Panc1 (cell line): ENCODE results near the gene PTER. TPM values are rescaled to one million over a fixed set of nuclear protein-coding genes. Genes with fewer than 3 reads are reported as not detected.

Experiments
- ATAC-seq: fragments of 200-7000 bp; cut with Tn5 transposase; 2 replicates; pipeline ENCODE4 v1.9.1; 2020; ENCODE audit warnings: mild to moderate bottlenecking, moderate library complexity
- BruUV-seq: library from RNA; stranded (reverse); fragments of 400-500 nt; replicated peaks from 2 replicates; lab custom pipeline; 2021; lab: Mats Ljungman, UMichigan
- CTCF ChIA-PET: fragments of 300-600 bp; sonication (Branson Sonifier 250); formaldehyde crosslinking; loops from one replicate; lab custom pipeline; 2022; ENCODE audit warnings: antibody characterized with exemption; lab: Charles Lee
- POLR2A ChIA-PET: fragments of 300-600 bp; sonication (Branson Sonifier 250); formaldehyde crosslinking; loops from one replicate; lab custom pipeline; 2022; ENCODE audit warnings: antibody characterized with exemption; lab: Charles Lee
- DNase-seq: peaks from one replicate; pipeline ENCODE4 v3.0.0-alpha.2; 2010; ENCODE audit warnings: low read depth, low spot score
- H3K27ac ChIP-seq: 2 replicates; pipeline ENCODE4 v1.5.1; 2011; ENCODE audit warnings: mild to moderate bottlenecking, low read length, inconsistent platforms
- H3K27me3 ChIP-seq: fragments of 200-500 bp; sonication (Bioruptor generic); 2 replicates; pipeline ENCODE4 v1.6.0; 2014; ENCODE audit warnings: low read length, inconsistent platforms; ENCODE audit not compliant: control insufficient read depth, insufficient read depth
- H3K36me3 ChIP-seq: fragments of 200-500 bp; sonication (Bioruptor generic); 2 replicates; pipeline ENCODE4 v1.5.1; 2014; ENCODE audit warnings: inconsistent platforms, mild to moderate bottlenecking, low read length, moderate library complexity; ENCODE audit not compliant: control insufficient read depth, insufficient read depth
- H3K4me1 ChIP-seq: 2 replicates; pipeline ENCODE4 v1.5.1; 2011; ENCODE audit warnings: inconsistent platforms, mild to moderate bottlenecking, low read length, moderate library complexity; ENCODE audit not compliant: control insufficient read depth, insufficient read depth
- H3K4me3 ChIP-seq, 2 experiments: 2 replicates each; pipeline ENCODE4 v1.5.1; 2011 to 2012; ENCODE audit warnings: low read depth in 2 of 2, low read length in 2 of 2, mild to moderate bottlenecking in 2 of 2, inconsistent platforms in 1 of 2, moderate library complexity in 1 of 2
- H3K9me3 ChIP-seq: fragments of 200-500 bp; sonication (Bioruptor generic); 2 replicates; pipeline ENCODE4 v1.5.1; 2014; ENCODE audit warnings: low read depth, mild to moderate bottlenecking, inconsistent platforms, low read length, moderate library complexity; ENCODE audit not compliant: control insufficient read depth, insufficient read depth
- POLR2AphosphoS5 ChIP-seq: IDR thresholded peaks from 2 replicates; pipeline ENCODE4 v1.6.1; 2012; ENCODE audit warnings: mild to moderate bottlenecking, low read depth, low read length, moderate library complexity
- SIN3A ChIP-seq: IDR thresholded peaks from 2 replicates; pipeline ENCODE4 v1.6.1; 2012; ENCODE audit warnings: low read depth, mild to moderate bottlenecking, low read length, moderate library complexity, borderline replicate concordance; ENCODE audit not compliant: insufficient read depth
- TCF7L2 ChIP-seq: IDR thresholded peaks from 2 replicates; pipeline ENCODE4 v1.6.1; 2011; ENCODE audit warnings: mild to moderate bottlenecking, low read depth, low read length, inconsistent platforms
- in situ Hi-C: cut with HindIII; loops from 2 replicates; pipeline ENCODE4 v1.10.0; 2016; ENCODE audit warnings: low sequenced_read_pairs, low pct_unique_long_range_greater_than_20kb
- intact Hi-C: fragments of 100-400 bp; cut with micrococcal nuclease; formaldehyde crosslinking; loops from one replicate; pipeline ENCODE4 v1.10.0; 2022; ENCODE audit not compliant: unreplicated experiment
- total RNA-seq: library from RNA; stranded (reverse); gene quantifications from one replicate; pipeline ENCODE4 v1.2.1, GENCODE V29; 2021; ENCODE audit not compliant: unreplicated experiment
- TF ChIP-seq, protein P1 (sequence below), 2 experiments: IDR thresholded peaks; 2 replicates each; pipeline ENCODE4 v1.6.1; 2011 to 2012; ENCODE audit warnings: low read depth in 2 of 2, control low read depth in 1 of 2, low read length in 1 of 2, mild to moderate bottlenecking in 1 of 2, moderate library complexity in 1 of 2; ENCODE audit not compliant: insufficient read depth in 1 of 2
- TF ChIP-seq, protein P2 (sequence below): fragments of 450-650 bp; IDR thresholded peaks from 2 replicates; pipeline ENCODE4 v1.5.1; 2017; ENCODE audit warnings: mild to moderate bottlenecking

PTER gene
- total RNA-seq, 1 experiment from 2014 or later: 8.8 TPM

GRCh38 chr10:16440396-16441133, 3.8 kb downstream of the PTER start:
- no peaks in the 10 kb centered on the region for H3K36me3 ChIP-seq
- in situ Hi-C loops (no loop called here), intact Hi-C loops (no loop called here)
- H3K9me3 ChIP-seq: no peaks in the 10 kb centered on the region
- H3K27me3 ChIP-seq: no peaks in the 10 kb centered on the region
- ATAC-seq (no peak), DNase-seq (no peak)
- no TSS peak for BruUV-seq
- H3K4me1 ChIP-seq: peaks cover 11% of the 10 kb centered on the region
- ChIA-PET CTCF (no interaction called here), POLR2A (no interaction called here)
- peak overlapping the region; percentile 17; the same call in 1 of the 2 replicates for H3K27ac ChIP-seq
- no peak overlapping the region for H3K4me3 ChIP-seq
- TF ChIP-seq, protein P1, sequence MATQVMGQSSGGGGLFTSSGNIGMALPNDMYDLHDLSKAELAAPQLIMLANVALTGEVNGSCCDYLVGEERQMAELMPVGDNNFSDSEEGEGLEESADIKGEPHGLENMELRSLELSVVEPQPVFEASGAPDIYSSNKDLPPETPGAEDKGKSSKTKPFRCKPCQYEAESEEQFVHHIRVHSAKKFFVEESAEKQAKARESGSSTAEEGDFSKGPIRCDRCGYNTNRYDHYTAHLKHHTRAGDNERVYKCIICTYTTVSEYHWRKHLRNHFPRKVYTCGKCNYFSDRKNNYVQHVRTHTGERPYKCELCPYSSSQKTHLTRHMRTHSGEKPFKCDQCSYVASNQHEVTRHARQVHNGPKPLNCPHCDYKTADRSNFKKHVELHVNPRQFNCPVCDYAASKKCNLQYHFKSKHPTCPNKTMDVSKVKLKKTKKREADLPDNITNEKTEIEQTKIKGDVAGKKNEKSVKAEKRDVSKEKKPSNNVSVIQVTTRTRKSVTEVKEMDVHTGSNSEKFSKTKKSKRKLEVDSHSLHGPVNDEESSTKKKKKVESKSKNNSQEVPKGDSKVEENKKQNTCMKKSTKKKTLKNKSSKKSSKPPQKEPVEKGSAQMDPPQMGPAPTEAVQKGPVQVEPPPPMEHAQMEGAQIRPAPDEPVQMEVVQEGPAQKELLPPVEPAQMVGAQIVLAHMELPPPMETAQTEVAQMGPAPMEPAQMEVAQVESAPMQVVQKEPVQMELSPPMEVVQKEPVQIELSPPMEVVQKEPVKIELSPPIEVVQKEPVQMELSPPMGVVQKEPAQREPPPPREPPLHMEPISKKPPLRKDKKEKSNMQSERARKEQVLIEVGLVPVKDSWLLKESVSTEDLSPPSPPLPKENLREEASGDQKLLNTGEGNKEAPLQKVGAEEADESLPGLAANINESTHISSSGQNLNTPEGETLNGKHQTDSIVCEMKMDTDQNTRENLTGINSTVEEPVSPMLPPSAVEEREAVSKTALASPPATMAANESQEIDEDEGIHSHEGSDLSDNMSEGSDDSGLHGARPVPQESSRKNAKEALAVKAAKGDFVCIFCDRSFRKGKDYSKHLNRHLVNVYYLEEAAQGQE (IDR thresholded peaks at IDR 0.05; ENCODE audit: insufficient read depth in 1 of 2, low read depth in 2 of 2, low read length in 1 of 2): no peak
- no peak for TF ChIP-seq SIN3A
- no peak for TF ChIP-seq POLR2AphosphoS5
- TF ChIP-seq TCF7L2: no peak
- TF ChIP-seq, protein P2, sequence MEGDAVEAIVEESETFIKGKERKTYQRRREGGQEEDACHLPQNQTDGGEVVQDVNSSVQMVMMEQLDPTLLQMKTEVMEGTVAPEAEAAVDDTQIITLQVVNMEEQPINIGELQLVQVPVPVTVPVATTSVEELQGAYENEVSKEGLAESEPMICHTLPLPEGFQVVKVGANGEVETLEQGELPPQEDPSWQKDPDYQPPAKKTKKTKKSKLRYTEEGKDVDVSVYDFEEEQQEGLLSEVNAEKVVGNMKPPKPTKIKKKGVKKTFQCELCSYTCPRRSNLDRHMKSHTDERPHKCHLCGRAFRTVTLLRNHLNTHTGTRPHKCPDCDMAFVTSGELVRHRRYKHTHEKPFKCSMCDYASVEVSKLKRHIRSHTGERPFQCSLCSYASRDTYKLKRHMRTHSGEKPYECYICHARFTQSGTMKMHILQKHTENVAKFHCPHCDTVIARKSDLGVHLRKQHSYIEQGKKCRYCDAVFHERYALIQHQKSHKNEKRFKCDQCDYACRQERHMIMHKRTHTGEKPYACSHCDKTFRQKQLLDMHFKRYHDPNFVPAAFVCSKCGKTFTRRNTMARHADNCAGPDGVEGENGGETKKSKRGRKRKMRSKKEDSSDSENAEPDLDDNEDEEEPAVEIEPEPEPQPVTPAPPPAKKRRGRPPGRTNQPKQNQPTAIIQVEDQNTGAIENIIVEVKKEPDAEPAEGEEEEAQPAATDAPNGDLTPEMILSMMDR: no peak

- no peaks in the 10 kb centered on the region for H3K27me3 ChIP-seq
- no peak overlapping the region for H3K27ac ChIP-seq
- DNase-seq: no peak
- H3K9me3 ChIP-seq: no peaks in the 10 kb centered on the region
- no peak overlapping the region for H3K4me3 ChIP-seq
- intact Hi-C loops: no loop called here
- no peak for TF ChIP-seq SIN3A
- no peak for TF ChIP-seq TCF7L2
- TF ChIP-seq POLR2AphosphoS5: no peak
- TF ChIP-seq, protein P2: no peak
- TF ChIP-seq, protein P1 (IDR thresholded peaks at IDR 0.05; ENCODE audit: insufficient read depth in 1 of 2, low read depth in 2 of 2, low read length in 1 of 2): no peak
- POLR2A ChIA-PET: no interaction called here
- H3K4me1 ChIP-seq: peaks cover 11% of the 10 kb centered on the region
- no peak for ATAC-seq
- H3K36me3 ChIP-seq: no peaks in the 10 kb centered on the region
- no TSS peak for BruUV-seq
- CTCF ChIA-PET: no interaction called here
- in situ Hi-C loops: no loop called here
These were observed 4.5 kb downstream of the PTER start for GRCh38 chr10:16441173-16441840.
